LNCAP (cell line): ENCODE data around the gene TP53TG5.

ENCODE experiments used
- CTCF ChIP-seq: fragments of 450-650 bp; IDR thresholded peaks from 2 replicates; pipeline ENCODE4 v1.5.1; 2017; ENCODE audit warnings: mild to moderate bottlenecking

TP53TG5 gene

GRCh38 chr20:45370571-45371160 lies 7.5 kb downstream of the TP53TG5 start:
- TF ChIP-seq CTCF: no peak

GRCh38 chr20:45368221-45368980 lies 9.7 kb downstream of the TP53TG5 start:
- TF ChIP-seq CTCF: no peak

- TF ChIP-seq CTCF: no peak
Measured at GRCh38 chr20:45367126-45367525, 11.0 kb downstream of the TP53TG5 start.

GRCh38 chr20:45366631-45367030 lies 11.5 kb downstream of the TP53TG5 start:
- TF ChIP-seq CTCF: no peak

GRCh38 chr20:45366192-45366591 lies 11.9 kb downstream of the TP53TG5 start:
- TF ChIP-seq CTCF: no peak

- TF ChIP-seq CTCF: no peak
Measured at GRCh38 chr20:45365444-45365970, 12.6 kb downstream of the TP53TG5 start.

GRCh38 chr20:45363611-45364492 lies 14.3 kb downstream of the TP53TG5 start:
- TF ChIP-seq CTCF: no peak
